ENCODE measurements around the gene SIAH2.

DNA sequence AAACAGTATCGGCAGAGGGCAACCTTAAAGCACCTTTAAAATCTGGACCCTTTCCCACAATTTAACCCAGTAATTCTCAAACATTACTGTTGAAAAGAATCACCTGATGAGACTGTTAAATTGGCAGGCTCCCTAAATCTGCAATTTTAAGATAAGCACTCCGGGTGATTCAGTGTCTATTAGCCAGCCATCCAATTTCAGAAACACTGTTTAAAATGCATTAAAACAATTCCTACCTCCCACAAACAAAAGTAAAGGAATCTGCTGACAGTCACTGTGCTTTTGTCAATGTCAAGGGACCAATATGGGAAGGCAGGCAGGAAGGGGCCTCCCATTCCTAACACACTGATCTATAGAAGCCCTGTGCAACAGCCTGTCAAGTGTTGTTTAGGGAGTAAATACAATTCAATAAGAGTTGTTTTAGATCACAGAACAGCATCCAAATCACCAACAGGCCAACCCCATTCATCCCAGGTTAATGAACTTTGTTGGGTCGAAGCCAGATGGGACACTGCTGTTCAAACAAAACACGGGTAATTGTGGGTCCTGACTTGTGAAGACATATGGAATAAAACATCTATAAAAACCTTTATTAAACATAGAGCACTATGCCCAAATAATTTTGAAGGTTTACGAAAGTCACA is 21.4 kb downstream of the SIAH2 start:
- TF ChIP-seq, protein P1, sequence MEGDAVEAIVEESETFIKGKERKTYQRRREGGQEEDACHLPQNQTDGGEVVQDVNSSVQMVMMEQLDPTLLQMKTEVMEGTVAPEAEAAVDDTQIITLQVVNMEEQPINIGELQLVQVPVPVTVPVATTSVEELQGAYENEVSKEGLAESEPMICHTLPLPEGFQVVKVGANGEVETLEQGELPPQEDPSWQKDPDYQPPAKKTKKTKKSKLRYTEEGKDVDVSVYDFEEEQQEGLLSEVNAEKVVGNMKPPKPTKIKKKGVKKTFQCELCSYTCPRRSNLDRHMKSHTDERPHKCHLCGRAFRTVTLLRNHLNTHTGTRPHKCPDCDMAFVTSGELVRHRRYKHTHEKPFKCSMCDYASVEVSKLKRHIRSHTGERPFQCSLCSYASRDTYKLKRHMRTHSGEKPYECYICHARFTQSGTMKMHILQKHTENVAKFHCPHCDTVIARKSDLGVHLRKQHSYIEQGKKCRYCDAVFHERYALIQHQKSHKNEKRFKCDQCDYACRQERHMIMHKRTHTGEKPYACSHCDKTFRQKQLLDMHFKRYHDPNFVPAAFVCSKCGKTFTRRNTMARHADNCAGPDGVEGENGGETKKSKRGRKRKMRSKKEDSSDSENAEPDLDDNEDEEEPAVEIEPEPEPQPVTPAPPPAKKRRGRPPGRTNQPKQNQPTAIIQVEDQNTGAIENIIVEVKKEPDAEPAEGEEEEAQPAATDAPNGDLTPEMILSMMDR (conservative IDR thresholded peaks at IDR 0.05; ENCODE audit: low read length): no peak
- no peak for TF ChIP-seq EZH2phosphoT487 (IDR thresholded peaks at IDR 0.05; ENCODE audit: borderline replicate concordance, low read depth, low read length)

Data from OCI-LY7 (cell line).